Right lung (tissue), 5 donors: ENCODE measurements around the gene ABCB9. TPM values are rescaled to one million over a fixed set of nuclear protein-coding genes. Genes with fewer than 3 reads are reported as not detected.
"Not testable (repeated sequence)": the region's sequence is repeated elsewhere in the genome, so short reads cannot be mapped to it uniquely, and the experiment has no call there.

Source experiments
- DNase-seq, 2 donors: peaks; one replicate each; pipeline ENCODE4 v3.0.0-alpha.2; 2013
- polyA plus RNA-seq, 5 donors: library from polyadenylated mRNA; unstranded; fragments of 120-200 nt; gene quantifications; one replicate each; pipeline versions ENCODE4 v1.2.1 to v1.2.3, GENCODE V29; 2013; ENCODE audit warnings: inconsistent platforms in 1 of 5, low replicate concordance in 1 of 5; ENCODE audit not compliant: insufficient read length in 5 of 5, insufficient read depth in 1 of 5

The ABCB9 gene
- polyA plus RNA-seq, 5 donors = 6.9 to 11.5 (median 9.0) TPM

- no peak for DNase-seq
Measured at GRCh38 chr12:122896662-122897061, 69.6 kb downstream of the ABCB9 start.

GRCh38 chr12:122895704-122896636 is 70.3 kb downstream of the ABCB9 start, which contains the start of gene VPS37B:
Gene VPS37B (minus strand): TSS chr12:122896124. CDS start chr12:122896062, 62 bp downstream.
- DNase-seq = peak; percentile 90 to 91

GRCh38 chr12:122895320-122895703 is 71.0 kb downstream of the ABCB9 start:
- DNase-seq = peak in 1 of 2 donors; percentile 47

GRCh38 chr12:122894193-122895121 is 71.8 kb downstream of the ABCB9 start:
- peak in 1 of 2 donors; percentile 36 for DNase-seq

- no peak for DNase-seq
Measured at GRCh38 chr12:122893208-122894153, 72.8 kb downstream of the ABCB9 start.

GRCh38 chr12:122892724-122893123 is 73.5 kb downstream of the ABCB9 start:
- not testable (repeated sequence) for DNase-seq

- peak in 1 of 2 donors; percentile 41 for DNase-seq
Measured at GRCh38 chr12:122891661-122892525, 74.4 kb downstream of the ABCB9 start.

- no peak for DNase-seq
Measured at GRCh38 chr12:122889761-122890520, 76.3 kb downstream of the ABCB9 start.

GRCh38 chr12:122888232-122888752 is 78.0 kb downstream of the ABCB9 start:
- peak; percentile 75 to 81 for DNase-seq

- DNase-seq = no peak
Measured at GRCh38 chr12:122887819-122888212, 78.4 kb downstream of the ABCB9 start.

- DNase-seq = no peak
Measured at GRCh38 chr12:122886851-122887818, 79.1 kb downstream of the ABCB9 start.

GRCh38 chr12:122886161-122886560 is 80.1 kb downstream of the ABCB9 start:
- no peak for DNase-seq

GRCh38 chr12:122884860-122885259 is 81.4 kb downstream of the ABCB9 start:
- no peak for DNase-seq

- no peak for DNase-seq
Measured at GRCh38 chr12:122884091-122884826, 82.0 kb downstream of the ABCB9 start.

- no peak for DNase-seq
Measured at GRCh38 chr12:122882908-122883558, 83.2 kb downstream of the ABCB9 start.

GRCh38 chr12:122880668-122881067 is 85.6 kb downstream of the ABCB9 start:
- DNase-seq = no peak
